Thoracic aorta (tissue), 2 donors: ENCODE results near the gene PLOD2. TPM values are rescaled to one million over a fixed set of nuclear protein-coding genes. Genes with fewer than 3 reads are reported as not detected.
A peak's percentile ranks its signal among the peaks of the same experiment; 100 is the strongest.

ENCODE experiments used
- ATAC-seq: fragments of 150-250 bp; one replicate; pipeline ENCODE4 v1.8.0; 2017; ENCODE audit warnings: low read depth; ENCODE audit not compliant: insufficient number of reproducible peaks, low FRiP score
- DNase-seq: peaks from one replicate; pipeline ENCODE4 v3.0.0-alpha.2; 2020; ENCODE audit warnings: low spot score
- H3K27ac ChIP-seq, 2 donors: fragments of 200-600 bp; sonication (generic); 1 replicate in 1 of 2; 2 replicates in 1 of 2; pipeline ENCODE4 v1.5.1; 2016; ENCODE audit warnings: mild to moderate bottlenecking in 2 of 2, moderate library complexity in 2 of 2
- H3K27me3 ChIP-seq: fragments of 200-600 bp; sonication (generic); replicated peaks from 2 replicates; pipeline ENCODE4 v1.6.0; 2016; ENCODE audit warnings: mild to moderate bottlenecking; ENCODE audit not compliant: insufficient read depth
- H3K36me3 ChIP-seq: fragments of 200-600 bp; sonication (generic); one replicate; pipeline ENCODE4 v1.5.1; 2016
- H3K4me1 ChIP-seq, 2 donors: fragments of 200-600 bp; sonication (generic); 1 replicate in 1 of 2; 2 replicates in 1 of 2; pipeline versions ENCODE4 v1.5.1 to v1.6.0; 2016; ENCODE audit warnings: low read depth in 2 of 2, mild to moderate bottlenecking in 1 of 2; ENCODE audit not compliant: control insufficient read depth in 1 of 2
- H3K4me3 ChIP-seq: fragments of 200-600 bp; sonication (generic); 2 replicates; pipeline ENCODE4 v1.5.1; 2016; ENCODE audit warnings: mild to moderate bottlenecking
- H3K9me3 ChIP-seq: fragments of 200-600 bp; sonication (generic); 2 replicates; pipeline ENCODE4 v1.5.1; 2016
- CTCF ChIP-seq: fragments of 200-600 bp; sonication (generic); IDR thresholded peaks from one replicate; pipeline ENCODE4 v1.5.1; 2019; ENCODE audit warnings: antibody characterized with exemption
- total RNA-seq, 2 donors: library from RNA; depleted of rRNA; stranded (reverse); fragments of >200 nt; gene quantifications; one replicate each; pipeline versions ENCODE4 v1.1.0 to v1.2.3, GENCODE V29; 2016

Gene PLOD2
- total RNA-seq, 2 donors from 2014 or later: 42.8 to 92.6 TPM

DNA sequence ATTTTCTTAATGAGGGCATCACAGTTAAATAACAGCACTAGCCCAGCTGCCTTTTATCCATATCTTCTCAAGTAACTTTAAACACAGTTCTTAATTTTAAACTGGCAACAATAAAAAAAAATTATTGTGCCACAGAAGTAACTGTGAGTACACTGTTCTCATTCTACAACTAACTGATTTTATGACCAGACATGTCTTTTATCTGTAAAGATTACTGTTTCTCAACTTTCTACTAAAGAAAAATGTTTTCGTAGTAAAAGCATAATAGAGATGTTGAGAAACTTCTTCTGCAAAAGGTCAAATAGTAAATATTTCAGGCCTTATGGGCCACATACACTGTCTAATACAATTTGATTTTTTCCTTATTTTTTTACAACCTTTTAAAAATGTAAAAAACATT lies 32.0 kb downstream of the PLOD2 start:
- Histone ChIP-seq H3K27ac (peak overlapping the region in 1 of 2 donors; percentile 16), H3K9me3 (no peaks in the 10 kb centered on the region), H3K27me3 (no peaks in the 10 kb centered on the region), H3K4me1 (peaks cover 7 to 71% of the 10 kb centered on the region in 2 donors), H3K36me3 (no peaks in the 10 kb centered on the region), H3K4me3 (no peak overlapping the region)
- TF ChIP-seq CTCF: no peak
- ATAC-seq: no peak
- DNase-seq: no peak

- ATAC-seq (no peak), DNase-seq (no peak)
- Histone ChIP-seq H3K4me3 (no peak overlapping the region), H3K9me3 (no peaks in the 10 kb centered on the region), H3K36me3 (no peaks in the 10 kb centered on the region), H3K27me3 (no peaks in the 10 kb centered on the region), H3K27ac (peak overlapping the region in 1 of 2 donors; percentile 15), H3K4me1 (peaks cover 14 to 69% of the 10 kb centered on the region in 2 donors)
- no peak for TF ChIP-seq CTCF
These were observed 32.8 kb downstream of the PLOD2 start for GRCh38 chr3:146128179-146128578.

GRCh38 chr3:146125951-146126350 lies 35.0 kb downstream of the PLOD2 start:
- H3K27ac ChIP-seq: peak overlapping the region; percentile 86 to 92
- peak; percentile 97 for ATAC-seq

DNA sequence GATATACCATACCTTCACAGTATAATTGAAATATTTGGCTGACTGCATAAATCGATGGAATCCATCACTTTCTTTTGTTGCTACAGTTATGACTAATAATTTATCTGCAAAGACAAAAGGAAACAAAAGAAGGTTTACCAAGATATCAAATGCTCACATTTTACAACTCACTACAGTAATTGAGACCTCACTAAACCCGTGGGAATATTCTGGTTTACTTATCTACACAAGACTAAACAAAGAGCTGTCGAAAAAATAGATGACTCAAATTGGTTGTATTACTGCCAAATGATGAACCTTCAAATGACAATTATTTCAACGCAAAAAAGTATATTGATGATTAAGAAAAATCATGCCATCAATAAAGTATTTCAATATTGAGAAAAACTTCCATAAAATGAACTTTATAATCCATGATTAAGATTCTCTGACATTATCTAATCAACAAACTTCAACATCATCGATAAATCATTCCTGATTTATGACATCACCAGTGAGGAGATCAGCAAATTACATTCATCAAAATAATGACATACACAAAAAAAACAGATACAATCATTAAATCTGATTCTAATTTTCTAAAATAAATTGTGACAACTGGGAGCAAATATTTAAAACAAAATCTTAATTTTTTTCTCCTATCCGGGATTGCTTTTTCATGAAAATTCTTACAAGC lies 36.7 kb downstream of the PLOD2 start:
- no peaks in the 10 kb centered on the region for H3K9me3 ChIP-seq
- ATAC-seq (no peak), DNase-seq (no peak)
- no peak for TF ChIP-seq CTCF
- peak overlapping the region in 1 of 2 donors; percentile 92 for H3K27ac ChIP-seq
- no peaks in the 10 kb centered on the region for H3K27me3 ChIP-seq
- peaks cover 10 to 49% of the 10 kb centered on the region in 2 donors for H3K4me1 ChIP-seq
- H3K4me3 ChIP-seq: peak overlapping the region; percentile 0
- H3K36me3 ChIP-seq: peaks cover 4% of the 10 kb centered on the region

More at GRCh38 chr3:146125951-146126350, 35.0 kb downstream of the PLOD2 start:
- DNase-seq: no peak
- Histone ChIP-seq H3K9me3 (no peaks in the 10 kb centered on the region), H3K36me3 (no peaks in the 10 kb centered on the region), H3K4me3 (peak overlapping the region; percentile 43), H3K27me3 (no peaks in the 10 kb centered on the region), H3K4me1 (peaks cover 10 to 57% of the 10 kb centered on the region in 2 donors)
- no peak for TF ChIP-seq CTCF

GRCh38 chr3:146117406-146118285 lies 43.3 kb downstream of the PLOD2 start:
- Histone ChIP-seq H3K4me3 (no peak overlapping the region), H3K36me3 (peaks cover 4% of the 10 kb centered on the region), H3K27ac (peak overlapping the region in 1 of 2 donors; percentile 17), H3K4me1 (peaks cover 0 to 8% of the 10 kb centered on the region in 2 donors), H3K27me3 (no peaks in the 10 kb centered on the region), H3K9me3 (peaks cover 4% of the 10 kb centered on the region)
- TF ChIP-seq CTCF: no peak
- ATAC-seq: no peak
- DNase-seq: no peak
